Osteoblast (primary cell): ENCODE results near the gene FGF14. TPM values are rescaled to one million over a fixed set of nuclear protein-coding genes. Genes with fewer than 3 reads are reported as not detected.

Source experiments
- DNase-seq: peaks from one replicate; pipeline ENCODE4 v3.0.0; 2011; ENCODE audit warnings: low spot score, mixed read lengths; ENCODE audit not compliant: insufficient read length; ENCODE audit errors: missing footprints
- H2AFZ ChIP-seq: 2 replicates; pipeline ENCODE4 v1.6.0; 2011; ENCODE audit warnings: mild to moderate bottlenecking, low read length
- H3K27ac ChIP-seq: 2 replicates; pipeline ENCODE4 v1.5.1; 2011; ENCODE audit warnings: mild to moderate bottlenecking, low read depth, low read length, moderate library complexity
- H3K27me3 ChIP-seq: 2 replicates; pipeline ENCODE4 v1.6.0; 2012; ENCODE audit warnings: mild to moderate bottlenecking, control low read depth, inconsistent platforms, low read length, moderate library complexity; ENCODE audit not compliant: insufficient read depth
- H3K36me3 ChIP-seq: 2 replicates; pipeline ENCODE4 v1.5.1; 2011; ENCODE audit warnings: mild to moderate bottlenecking, low read length, control low read depth, moderate library complexity; ENCODE audit not compliant: insufficient read depth
- H3K4me1 ChIP-seq: 2 replicates; pipeline ENCODE4 v1.5.1; 2011; ENCODE audit warnings: mild to moderate bottlenecking, low read length, control low read depth, moderate library complexity; ENCODE audit not compliant: insufficient read depth
- H3K4me2 ChIP-seq: 2 replicates; pipeline ENCODE4 v1.6.0; 2011; ENCODE audit warnings: mild to moderate bottlenecking, low read length; ENCODE audit not compliant: insufficient read depth
- H3K4me3 ChIP-seq: fragments of 200-600 bp; sonication (generic); 3 replicates; pipeline ENCODE4 v1.5.1; 2012; ENCODE audit warnings: mild to moderate bottlenecking, low read length, inconsistent platforms; ENCODE audit not compliant: insufficient read depth
- H3K79me2 ChIP-seq: 2 replicates; pipeline ENCODE4 v1.6.0; 2012; ENCODE audit warnings: mild to moderate bottlenecking, low read length, control low read depth, inconsistent platforms; ENCODE audit not compliant: insufficient read depth
- H3K9me3 ChIP-seq: 2 replicates; pipeline ENCODE4 v1.5.1; 2011; ENCODE audit warnings: low read depth, low read length, control low read depth
- H4K20me1 ChIP-seq: 2 replicates; pipeline ENCODE4 v1.6.0; 2012; ENCODE audit warnings: mild to moderate bottlenecking, low read length, control low read depth; ENCODE audit not compliant: insufficient read depth
- CTCF ChIP-seq: IDR thresholded peaks from 2 replicates; pipeline ENCODE4 v1.5.1; 2011; ENCODE audit warnings: mild to moderate bottlenecking, low read depth, low read length, moderate library complexity; ENCODE audit errors: extremely low read depth
- total RNA-seq: library from RNA; depleted of rRNA; stranded (reverse); fragments of >200 nt; gene quantifications from 2 replicates; pipeline ENCODE4 v1.2.3, GENCODE V29; 2012

Gene FGF14
- total RNA-seq, 1 donor: under 0.01 TPM

GRCh38 chr13:101915755-101916107, 486.1 kb downstream of the FGF14 start:
- H3K4me2 ChIP-seq: no peak overlapping the region
- H3K36me3 ChIP-seq: no peaks in the 10 kb centered on the region
- H4K20me1 ChIP-seq: no peaks in the 10 kb centered on the region
- no peak overlapping the region for H3K4me3 ChIP-seq
- peaks cover 47% of the 10 kb centered on the region for H3K27me3 ChIP-seq
- no peak overlapping the region for H2AFZ ChIP-seq
- no peak for TF ChIP-seq CTCF
- H3K27ac ChIP-seq: no peak overlapping the region
- H3K4me1 ChIP-seq: no peaks in the 10 kb centered on the region
- no peaks in the 10 kb centered on the region for H3K79me2 ChIP-seq
- H3K9me3 ChIP-seq: no peaks in the 10 kb centered on the region
- no peak for DNase-seq

- no peak for DNase-seq
- no peaks in the 10 kb centered on the region for H4K20me1 ChIP-seq
- H3K4me2 ChIP-seq: no peak overlapping the region
- no peak overlapping the region for H3K4me3 ChIP-seq
- peaks cover 44% of the 10 kb centered on the region for H3K27me3 ChIP-seq
- no peak overlapping the region for H2AFZ ChIP-seq
- no peaks in the 10 kb centered on the region for H3K9me3 ChIP-seq
- H3K27ac ChIP-seq: no peak overlapping the region
- no peaks in the 10 kb centered on the region for H3K4me1 ChIP-seq
- TF ChIP-seq CTCF: no peak
- no peaks in the 10 kb centered on the region for H3K79me2 ChIP-seq
- H3K36me3 ChIP-seq: no peaks in the 10 kb centered on the region
These were observed 486.5 kb downstream of the FGF14 start for GRCh38 chr13:101915331-101915730.

GRCh38 chr13:101911752-101912151, 490.1 kb downstream of the FGF14 start:
- H3K79me2 ChIP-seq: no peaks in the 10 kb centered on the region
- H4K20me1 ChIP-seq: no peaks in the 10 kb centered on the region
- H3K4me2 ChIP-seq: no peak overlapping the region
- no peak overlapping the region for H3K27ac ChIP-seq
- no peak overlapping the region for H3K4me3 ChIP-seq
- no peaks in the 10 kb centered on the region for H3K36me3 ChIP-seq
- no peaks in the 10 kb centered on the region for H3K9me3 ChIP-seq
- DNase-seq: no peak
- no peak overlapping the region for H2AFZ ChIP-seq
- H3K4me1 ChIP-seq: no peaks in the 10 kb centered on the region
- no peak for TF ChIP-seq CTCF
- peaks cover 18% of the 10 kb centered on the region for H3K27me3 ChIP-seq

- Histone ChIP-seq H3K79me2 (no peaks in the 10 kb centered on the region), H3K36me3 (no peaks in the 10 kb centered on the region), H3K4me2 (no peak overlapping the region), H4K20me1 (no peaks in the 10 kb centered on the region), H2AFZ (no peak overlapping the region), H3K9me3 (no peaks in the 10 kb centered on the region), H3K4me1 (no peaks in the 10 kb centered on the region), H3K27me3 (no peaks in the 10 kb centered on the region), H3K4me3 (no peak overlapping the region), H3K27ac (no peak overlapping the region)
- TF ChIP-seq CTCF: no peak
- DNase-seq: no peak
These were observed 498.0 kb downstream of the FGF14 start for GRCh38 chr13:101903890-101904289.
